DMS 273 (cell line): ENCODE results near the gene AANAT.

Experiments
- DNase-seq: peaks from one replicate; lab custom pipeline; 2025; ENCODE audit not compliant: unreplicated experiment; lab: John Stamatoyannopoulos, UW

The AANAT gene

GRCh38 chr17:76485569-76485968 is 18.2 kb downstream of the AANAT start:
- no peak for DNase-seq

- no peak for DNase-seq
Measured at GRCh38 chr17:76487451-76488192, 20.2 kb downstream of the AANAT start.

- no peak for DNase-seq
Measured at GRCh38 chr17:76490112-76490710, 22.8 kb downstream of the AANAT start.

GRCh38 chr17:76491271-76492122 is 24.1 kb downstream of the AANAT start:
- no peak for DNase-seq

- no peak for DNase-seq
Measured at GRCh38 chr17:76492123-76492988, 25.0 kb downstream of the AANAT start.

GRCh38 chr17:76492989-76493501 is 25.6 kb downstream of the AANAT start:
- no peak for DNase-seq

- no peak for DNase-seq
Measured at GRCh38 chr17:76493505-76494167, 26.2 kb downstream of the AANAT start.

GRCh38 chr17:76495663-76496400 is 28.4 kb downstream of the AANAT start:
- no peak for DNase-seq

- no peak for DNase-seq
Measured at GRCh38 chr17:76496464-76496863, 29.1 kb downstream of the AANAT start.

- DNase-seq = no peak
Measured at GRCh38 chr17:76497699-76497978, 30.2 kb downstream of the AANAT start.

- DNase-seq = peak; percentile 97
Measured at GRCh38 chr17:76497979-76498875, 30.8 kb downstream of the AANAT start.

- DNase-seq = no peak
Measured at GRCh38 chr17:76498876-76499251, 31.5 kb downstream of the AANAT start.

- DNase-seq = peak; percentile 46
Measured at GRCh38 chr17:76499267-76499667, 31.9 kb downstream of the AANAT start.

GRCh38 chr17:76500074-76500746 is 32.8 kb downstream of the AANAT start:
- peak; percentile 69 for DNase-seq

GRCh38 chr17:76500747-76501017 is 33.3 kb downstream of the AANAT start:
- DNase-seq = no peak

GRCh38 chr17:76501018-76501826 is 33.8 kb downstream of the AANAT start, which contains the start of gene RHBDF2:
RHBDF2 (minus strand) TSS chr17:76501423; CDS start chr17:76481524, 19,899 bp downstream.
- DNase-seq = peak; percentile 89

- DNase-seq = no peak
Measured at GRCh38 chr17:76501827-76502307, 34.5 kb downstream of the AANAT start.
